ENCODE measurements around the gene NECTIN1. TPM values are rescaled to one million over a fixed set of nuclear protein-coding genes. Genes with fewer than 3 reads are reported as not detected.

Gene NECTIN1
- total and polyA plus RNA-seq, 2 of the 13 experiments (the other 11 are each of a cell fraction or from before 2014, with no cell fraction given): 3.9 to 7.3 TPM

DNA sequence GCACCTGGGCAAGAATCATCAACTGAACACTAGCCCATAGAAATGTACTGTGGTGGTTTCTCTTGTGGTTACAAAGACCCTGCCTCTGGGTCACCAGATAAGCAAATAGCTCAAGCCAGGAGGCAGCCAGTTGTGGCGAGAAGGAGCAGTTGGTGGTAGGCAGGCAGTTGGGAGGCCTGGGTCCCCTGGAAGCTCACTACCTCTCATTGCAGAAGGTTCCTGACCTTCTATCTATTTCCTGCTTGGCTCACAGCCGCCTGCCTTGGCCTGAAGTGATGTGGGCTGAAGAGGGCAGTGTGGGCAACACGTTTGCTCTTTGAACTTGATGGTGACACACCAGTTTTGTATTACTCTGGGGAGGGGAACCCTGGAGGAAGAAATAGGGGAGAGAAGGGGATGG, 34.7 kb downstream of the NECTIN1 start (continued):
- TF ChIP-seq EZH2 (conservative IDR thresholded peaks at IDR 0.05; ENCODE audit: low read depth, low read length): no peak
- TF ChIP-seq TARDBP (CRISPR knock-in tag; IDR thresholded peaks at IDR 0.05): 0 out of 2 replicates have a peak, but pooled peaks have one; percentile 43
- TF ChIP-seq HDAC6 (IDR thresholded peaks at IDR 0.05; ENCODE audit: low read depth, low read length): no peak
- TF ChIP-seq ZMYM2 (CRISPR knock-in tag; IDR thresholded peaks at IDR 0.05): no peak
- TF ChIP-seq RBM39 (IDR thresholded peaks at IDR 0.05; ENCODE audit: low read depth, low read length, poor library complexity, severe bottlenecking): no peak
- no peak for TF ChIP-seq ZNF292 (CRISPR knock-in tag; IDR thresholded peaks at IDR 0.05; ENCODE audit: borderline replicate concordance, low read depth)
- TF ChIP-seq CEBPB (IDR thresholded peaks at IDR 0.05; ENCODE audit: borderline replicate concordance, low read depth, low read length): no peak
- TF ChIP-seq, protein P1, sequence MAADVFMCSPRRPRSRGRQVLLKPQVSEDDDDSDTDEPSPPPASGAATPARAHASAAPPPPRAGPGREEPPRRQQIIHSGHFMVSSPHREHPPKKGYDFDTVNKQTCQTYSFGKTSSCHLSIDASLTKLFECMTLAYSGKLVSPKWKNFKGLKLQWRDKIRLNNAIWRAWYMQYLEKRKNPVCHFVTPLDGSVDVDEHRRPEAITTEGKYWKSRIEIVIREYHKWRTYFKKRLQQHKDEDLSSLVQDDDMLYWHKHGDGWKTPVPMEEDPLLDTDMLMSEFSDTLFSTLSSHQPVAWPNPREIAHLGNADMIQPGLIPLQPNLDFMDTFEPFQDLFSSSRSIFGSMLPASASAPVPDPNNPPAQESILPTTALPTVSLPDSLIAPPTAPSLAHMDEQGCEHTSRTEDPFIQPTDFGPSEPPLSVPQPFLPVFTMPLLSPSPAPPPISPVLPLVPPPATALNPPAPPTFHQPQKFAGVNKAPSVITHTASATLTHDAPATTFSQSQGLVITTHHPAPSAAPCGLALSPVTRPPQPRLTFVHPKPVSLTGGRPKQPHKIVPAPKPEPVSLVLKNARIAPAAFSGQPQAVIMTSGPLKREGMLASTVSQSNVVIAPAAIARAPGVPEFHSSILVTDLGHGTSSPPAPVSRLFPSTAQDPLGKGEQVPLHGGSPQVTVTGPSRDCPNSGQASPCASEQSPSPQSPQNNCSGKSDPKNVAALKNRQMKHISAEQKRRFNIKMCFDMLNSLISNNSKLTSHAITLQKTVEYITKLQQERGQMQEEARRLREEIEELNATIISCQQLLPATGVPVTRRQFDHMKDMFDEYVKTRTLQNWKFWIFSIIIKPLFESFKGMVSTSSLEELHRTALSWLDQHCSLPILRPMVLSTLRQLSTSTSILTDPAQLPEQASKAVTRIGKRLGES (CRISPR knock-in tag; IDR thresholded peaks at IDR 0.05; ENCODE audit: borderline replicate concordance): no peak
- TF ChIP-seq RBM22 (optimal IDR thresholded peaks at IDR 0.05; ENCODE audit: low read length): no peak
- no peak for TF ChIP-seq HNRNPLL (IDR thresholded peaks at IDR 0.05; ENCODE audit: low read depth, low read length, poor library complexity, severe bottlenecking)
- no peak for TF ChIP-seq KAT8 (CRISPR knock-in tag; IDR thresholded peaks at IDR 0.05)
- TF ChIP-seq RXRB (CRISPR knock-in tag; IDR thresholded peaks at IDR 0.05; ENCODE audit: borderline replicate concordance): peak; percentile 42; the same call in 1 of the 2 replicates
- TF ChIP-seq, protein P2, sequence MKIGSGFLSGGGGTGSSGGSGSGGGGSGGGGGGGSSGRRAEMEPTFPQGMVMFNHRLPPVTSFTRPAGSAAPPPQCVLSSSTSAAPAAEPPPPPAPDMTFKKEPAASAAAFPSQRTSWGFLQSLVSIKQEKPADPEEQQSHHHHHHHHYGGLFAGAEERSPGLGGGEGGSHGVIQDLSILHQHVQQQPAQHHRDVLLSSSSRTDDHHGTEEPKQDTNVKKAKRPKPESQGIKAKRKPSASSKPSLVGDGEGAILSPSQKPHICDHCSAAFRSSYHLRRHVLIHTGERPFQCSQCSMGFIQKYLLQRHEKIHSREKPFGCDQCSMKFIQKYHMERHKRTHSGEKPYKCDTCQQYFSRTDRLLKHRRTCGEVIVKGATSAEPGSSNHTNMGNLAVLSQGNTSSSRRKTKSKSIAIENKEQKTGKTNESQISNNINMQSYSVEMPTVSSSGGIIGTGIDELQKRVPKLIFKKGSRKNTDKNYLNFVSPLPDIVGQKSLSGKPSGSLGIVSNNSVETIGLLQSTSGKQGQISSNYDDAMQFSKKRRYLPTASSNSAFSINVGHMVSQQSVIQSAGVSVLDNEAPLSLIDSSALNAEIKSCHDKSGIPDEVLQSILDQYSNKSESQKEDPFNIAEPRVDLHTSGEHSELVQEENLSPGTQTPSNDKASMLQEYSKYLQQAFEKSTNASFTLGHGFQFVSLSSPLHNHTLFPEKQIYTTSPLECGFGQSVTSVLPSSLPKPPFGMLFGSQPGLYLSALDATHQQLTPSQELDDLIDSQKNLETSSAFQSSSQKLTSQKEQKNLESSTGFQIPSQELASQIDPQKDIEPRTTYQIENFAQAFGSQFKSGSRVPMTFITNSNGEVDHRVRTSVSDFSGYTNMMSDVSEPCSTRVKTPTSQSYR (CRISPR knock-in tag; IDR thresholded peaks at IDR 0.05; ENCODE audit: borderline replicate concordance): peak; percentile 27; the same call in 1 of the 2 replicates
- TF ChIP-seq, protein P3, sequence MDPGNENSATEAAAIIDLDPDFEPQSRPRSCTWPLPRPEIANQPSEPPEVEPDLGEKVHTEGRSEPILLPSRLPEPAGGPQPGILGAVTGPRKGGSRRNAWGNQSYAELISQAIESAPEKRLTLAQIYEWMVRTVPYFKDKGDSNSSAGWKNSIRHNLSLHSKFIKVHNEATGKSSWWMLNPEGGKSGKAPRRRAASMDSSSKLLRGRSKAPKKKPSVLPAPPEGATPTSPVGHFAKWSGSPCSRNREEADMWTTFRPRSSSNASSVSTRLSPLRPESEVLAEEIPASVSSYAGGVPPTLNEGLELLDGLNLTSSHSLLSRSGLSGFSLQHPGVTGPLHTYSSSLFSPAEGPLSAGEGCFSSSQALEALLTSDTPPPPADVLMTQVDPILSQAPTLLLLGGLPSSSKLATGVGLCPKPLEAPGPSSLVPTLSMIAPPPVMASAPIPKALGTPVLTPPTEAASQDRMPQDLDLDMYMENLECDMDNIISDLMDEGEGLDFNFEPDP (CRISPR knock-in tag; conservative IDR thresholded peaks at IDR 0.05): no peak
- peak; percentile 50 for TF ChIP-seq NR2F6 (IDR thresholded peaks at IDR 0.05)
- TF ChIP-seq NR2F6 (CRISPR knock-in tag; IDR thresholded peaks at IDR 0.05): 0 out of 2 replicates have a peak, but pooled peaks have one; percentile 38
- peak; percentile 28; the same call in 1 of the 2 replicates for TF ChIP-seq THAP11 (CRISPR knock-in tag; IDR thresholded peaks at IDR 0.05)
- TF ChIP-seq ZFP37 (CRISPR knock-in tag; IDR thresholded peaks at IDR 0.05; ENCODE audit: borderline replicate concordance): no peak
- peak; percentile 69; the same call in 1 of the 2 replicates for TF ChIP-seq ZNF652 (CRISPR knock-in tag; IDR thresholded peaks at IDR 0.05; ENCODE audit: borderline replicate concordance, low read depth)
- no peak for TF ChIP-seq ZSCAN12 (CRISPR knock-in tag; IDR thresholded peaks at IDR 0.05)
- no peak for TF ChIP-seq ZFX (CRISPR knock-in tag; IDR thresholded peaks at IDR 0.05; ENCODE audit: low read depth)
- no peak for TF ChIP-seq FOXJ3 (CRISPR knock-in tag; IDR thresholded peaks at IDR 0.05; ENCODE audit: borderline replicate concordance)
- TF ChIP-seq CHD2 (IDR thresholded peaks at IDR 0.05; ENCODE audit: low read depth, low read length): no peak
- no peak for TF ChIP-seq ZSCAN31 (CRISPR knock-in tag; IDR thresholded peaks at IDR 0.05; ENCODE audit: low read depth)
- no peak for TF ChIP-seq ZFP36 (IDR thresholded peaks at IDR 0.05; ENCODE audit: borderline replicate concordance, low read depth, low read length, partially characterized antibody)

Measured in HepG2 (cell line).